Activated CD8-positive, alpha-beta memory T cell treated with anti-CD3 and anti-CD28 coated beads, Interleukin-2, amount 50 U/mL, for 1 hour (primary cell): ENCODE measurements around the gene ATP5IF1.

ENCODE experiments used
- DNase-seq: peaks from one replicate; pipeline ENCODE4 v3.0.0-alpha.2; 2020; ENCODE audit errors: extremely low read depth

Gene ATP5IF1

DNA sequence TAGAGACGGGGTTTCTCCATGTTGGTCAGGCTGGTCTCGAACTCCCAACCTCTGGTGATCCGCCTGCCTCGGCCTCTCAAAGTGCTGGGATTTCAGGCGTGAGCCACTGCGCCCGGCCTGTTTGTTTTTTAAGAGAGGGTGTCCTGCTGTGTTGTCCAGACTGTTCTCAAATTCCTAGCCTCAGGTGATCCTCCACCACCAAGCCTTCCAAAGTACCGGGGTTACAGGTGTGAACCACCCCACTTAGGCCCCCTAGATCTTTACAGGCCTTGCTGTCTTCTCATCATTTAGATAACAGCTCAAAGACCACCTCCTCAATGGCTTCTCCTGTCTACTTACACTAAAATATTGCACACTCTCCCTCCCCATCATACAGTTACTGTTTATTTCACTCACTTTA is 29.7 kb downstream of the ATP5IF1 start:
- DNase-seq = no peak

- DNase-seq = no peak
Observed at GRCh38 chr1:28266920-28267322, 31.0 kb downstream of the ATP5IF1 start.

DNA sequence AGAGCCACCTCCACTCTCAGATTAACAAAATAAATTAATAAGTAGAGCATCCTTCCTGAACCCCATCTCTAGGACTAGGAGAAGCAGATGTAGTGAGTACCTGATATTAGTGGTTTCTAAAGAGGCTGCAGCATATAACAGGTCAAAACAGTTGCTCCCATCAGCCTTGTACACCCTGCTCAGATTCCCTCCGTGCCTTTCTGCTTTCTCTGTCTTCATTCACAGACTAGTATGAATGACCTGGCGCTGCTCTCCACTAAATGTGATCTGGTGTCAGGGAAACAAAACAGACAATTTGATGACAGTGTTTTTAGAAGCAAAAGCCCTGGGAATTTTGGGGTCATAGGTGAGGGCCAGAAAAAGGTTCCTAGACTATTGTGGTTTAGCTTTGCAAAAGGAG is 31.7 kb downstream of the ATP5IF1 start:
- DNase-seq = no peak

GRCh38 chr1:28269529-28269928 is 33.6 kb downstream of the ATP5IF1 start:
- no peak for DNase-seq

DNA sequence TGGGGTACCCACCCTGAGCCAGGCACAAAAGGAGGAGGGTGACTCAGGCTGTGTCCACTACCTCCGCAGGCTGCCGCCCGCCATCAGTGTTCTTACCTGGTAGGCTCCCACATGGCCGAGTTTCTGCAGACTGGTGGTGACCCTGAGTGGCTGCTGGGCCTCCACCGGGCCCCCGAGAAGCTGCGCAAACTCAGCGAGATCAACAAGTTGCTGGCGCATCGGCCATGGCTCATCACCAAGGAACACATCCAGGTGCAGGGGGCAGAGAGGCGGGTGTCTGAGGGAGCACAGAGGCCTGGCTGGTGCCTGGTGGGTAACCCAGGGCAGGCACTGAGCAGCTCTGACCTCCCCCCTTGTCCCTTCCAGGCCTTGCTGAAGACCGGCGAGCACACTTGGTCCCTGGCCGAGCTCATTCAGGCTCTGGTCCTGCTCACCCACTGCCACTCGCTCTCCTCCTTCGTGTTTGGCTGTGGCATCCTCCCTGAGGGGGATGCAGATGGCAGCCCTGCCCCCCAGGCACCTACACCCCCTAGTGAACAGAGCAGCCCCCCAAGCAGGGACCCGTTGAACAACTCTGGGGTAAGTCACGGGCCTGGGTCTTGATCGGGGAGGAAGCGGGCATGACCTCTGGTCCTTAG is 36.4 kb downstream of the ATP5IF1 start:
- no peak for DNase-seq

- no peak for DNase-seq
Observed at GRCh38 chr1:28273216-28273860, 37.4 kb downstream of the ATP5IF1 start.

- no peak for DNase-seq
Observed at GRCh38 chr1:28278763-28279162, 42.8 kb downstream of the ATP5IF1 start.

DNA sequence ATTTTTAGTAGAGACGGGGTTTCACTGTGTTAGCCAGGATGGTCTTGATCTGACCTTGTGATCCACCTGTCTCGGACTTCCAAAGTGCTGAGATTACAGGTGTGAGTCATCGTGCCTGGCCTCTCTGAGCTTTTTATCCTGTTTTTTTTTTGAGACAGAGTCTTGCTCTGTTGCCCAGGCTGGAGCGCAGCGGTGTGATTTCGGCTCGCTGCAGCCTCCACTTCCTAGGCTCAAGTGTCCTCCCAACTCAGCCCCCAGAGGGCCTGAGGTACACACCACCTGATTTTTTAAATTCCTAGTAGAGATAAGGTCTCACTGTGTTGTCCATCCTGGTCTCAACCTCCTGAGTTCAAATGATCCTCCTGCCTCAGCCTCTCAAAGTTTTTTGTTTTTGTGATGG is 43.8 kb downstream of the ATP5IF1 start:
- no peak for DNase-seq

GRCh38 chr1:28280501-28280900 is 44.6 kb downstream of the ATP5IF1 start:
- no peak for DNase-seq

GRCh38 chr1:28280977-28281381 is 45.1 kb downstream of the ATP5IF1 start:
- DNase-seq = no peak

GRCh38 chr1:28281608-28282425 is 45.9 kb downstream of the ATP5IF1 start:
- DNase-seq = no peak

DNA sequence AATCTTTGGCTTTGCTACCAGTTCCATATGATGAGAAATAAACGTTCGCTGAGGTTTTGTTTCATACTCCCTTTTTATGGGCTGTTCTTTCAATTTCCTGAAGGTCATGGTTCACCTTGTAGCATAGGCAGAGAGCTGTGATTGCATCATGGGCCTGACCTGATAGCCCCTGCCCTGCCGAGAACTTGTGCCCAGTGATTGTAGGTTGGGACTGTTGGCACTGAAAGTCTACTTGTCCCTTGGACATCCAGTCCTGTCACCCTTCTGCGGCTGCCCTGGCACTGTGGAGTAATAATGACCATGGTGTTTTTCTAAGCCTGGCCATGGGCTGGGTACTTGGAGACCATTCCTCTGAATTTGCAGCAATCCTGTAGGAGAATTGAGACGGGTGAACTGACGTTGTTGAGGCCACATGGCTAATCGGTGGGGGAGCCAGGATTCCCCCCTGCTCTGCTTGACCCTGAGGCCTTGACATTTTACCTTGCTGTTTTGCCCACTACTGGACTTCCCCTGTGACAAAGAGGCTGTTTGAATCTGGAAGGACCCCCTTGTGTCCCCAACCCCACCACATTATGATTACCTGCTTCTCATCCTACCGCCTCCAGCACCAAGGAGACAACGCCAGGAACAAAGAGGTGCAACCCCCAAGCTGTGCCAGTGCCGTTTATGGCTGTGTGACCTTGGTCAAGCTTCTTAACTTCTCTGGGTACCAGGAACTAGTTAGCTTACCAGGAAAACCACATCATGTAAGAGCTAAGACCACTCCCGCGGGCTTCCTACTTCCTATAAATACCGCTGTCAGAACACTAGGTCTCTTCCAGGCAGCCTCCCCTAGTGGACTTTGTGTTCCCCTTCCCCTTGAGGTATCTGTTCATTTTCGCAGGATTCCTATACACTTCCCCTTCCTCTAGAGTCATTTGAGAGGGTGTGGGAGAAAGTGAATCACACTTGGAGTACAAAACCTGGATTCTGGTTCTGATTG is 46.8 kb downstream of the ATP5IF1 start:
- DNase-seq = no peak

DNA sequence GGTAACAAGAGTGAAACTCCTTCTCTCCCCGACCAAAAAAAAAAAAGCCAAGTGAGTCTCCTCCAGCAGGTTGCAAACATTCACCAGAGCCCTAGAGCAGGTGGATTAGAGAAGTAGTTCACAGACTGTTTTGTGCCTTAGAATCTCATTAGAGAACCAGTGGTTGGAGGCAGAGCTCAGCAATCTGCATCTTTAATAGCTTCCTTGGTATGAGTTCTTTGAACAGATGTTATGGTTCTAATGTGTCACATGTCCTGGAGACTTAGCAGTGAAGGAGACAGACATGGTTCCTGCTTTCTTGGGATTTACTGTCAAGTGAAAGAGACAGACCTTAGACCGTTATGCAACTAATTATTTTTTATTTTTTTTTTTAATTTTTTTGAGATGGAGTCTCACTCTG is 50.2 kb downstream of the ATP5IF1 start:
- no peak for DNase-seq
